Measurements from ENCODE around the gene ALX4. TPM values are rescaled to one million over a fixed set of nuclear protein-coding genes. Genes with fewer than 3 reads are reported as not detected.

The ALX4 gene
- polyA plus RNA-seq, 3 donors = not detected

- Histone ChIP-seq H3K9me3 (replicated peaks in 1 of 2; ENCODE audit: control insufficient read depth in 1 of 2, insufficient read depth in 1 of 2, low read length in 2 of 2) (no peaks in the 10 kb centered on the region), H3K9ac (ENCODE audit: insufficient read depth, low read length, poor library complexity, severe bottlenecking) (no peak overlapping the region), H3K4me2 (replicated peaks; ENCODE audit: extremely low read depth, low read length, poor library complexity, severe bottlenecking) (no peak overlapping the region), H3K27ac (ENCODE audit: low read depth in 1 of 2, low read length in 2 of 2) (no peak overlapping the region), H3K4me1 (ENCODE audit: control insufficient read depth in 1 of 2, insufficient read depth in 2 of 2, low read length in 2 of 2) (no peaks in the 10 kb centered on the region), H2AFZ (ENCODE audit: insufficient read depth, low read depth, low read length, poor library complexity, severe bottlenecking) (no peak overlapping the region), H3K79me2 (ENCODE audit: insufficient read depth, low read length) (no peaks in the 10 kb centered on the region), H4K20me1 (ENCODE audit: insufficient read depth, low read length) (no peaks in the 10 kb centered on the region), H3K36me3 (replicated peaks in 1 of 2; ENCODE audit: control insufficient read depth in 1 of 2, insufficient read depth in 2 of 2, low read length in 2 of 2) (no peaks in the 10 kb centered on the region), H3K4me3 (replicated peaks in 1 of 3; ENCODE audit: low read depth in 2 of 3, low read length in 3 of 3) (no peak overlapping the region), H3K27me3 (ENCODE audit: control insufficient read depth in 2 of 2, insufficient read depth in 2 of 2, low read length in 2 of 2) (peaks cover 29 to 54% of the 10 kb centered on the region in 2 donors)
- H3K36me3 Mint-ChIP-seq = no peaks in the 10 kb centered on the region
- WGBS (ENCODE audit: insufficient coverage) = 14% methylated on average over 6 of the region's 12 CpGs
- DNase-seq = no peak
- H3K4me1 Mint-ChIP-seq = no peaks in the 10 kb centered on the region
- H3K27ac Mint-ChIP-seq = no peak overlapping the region
- H3K27me3 Mint-ChIP-seq (ENCODE audit: low read depth in 3 of 3) = peaks cover 51 to 74% (median 63%) of the 10 kb centered on the region in 3 donors
- intact Hi-C loops (cut with micrococcal nuclease) = no loop called here
- TF ChIP-seq, protein P1, sequence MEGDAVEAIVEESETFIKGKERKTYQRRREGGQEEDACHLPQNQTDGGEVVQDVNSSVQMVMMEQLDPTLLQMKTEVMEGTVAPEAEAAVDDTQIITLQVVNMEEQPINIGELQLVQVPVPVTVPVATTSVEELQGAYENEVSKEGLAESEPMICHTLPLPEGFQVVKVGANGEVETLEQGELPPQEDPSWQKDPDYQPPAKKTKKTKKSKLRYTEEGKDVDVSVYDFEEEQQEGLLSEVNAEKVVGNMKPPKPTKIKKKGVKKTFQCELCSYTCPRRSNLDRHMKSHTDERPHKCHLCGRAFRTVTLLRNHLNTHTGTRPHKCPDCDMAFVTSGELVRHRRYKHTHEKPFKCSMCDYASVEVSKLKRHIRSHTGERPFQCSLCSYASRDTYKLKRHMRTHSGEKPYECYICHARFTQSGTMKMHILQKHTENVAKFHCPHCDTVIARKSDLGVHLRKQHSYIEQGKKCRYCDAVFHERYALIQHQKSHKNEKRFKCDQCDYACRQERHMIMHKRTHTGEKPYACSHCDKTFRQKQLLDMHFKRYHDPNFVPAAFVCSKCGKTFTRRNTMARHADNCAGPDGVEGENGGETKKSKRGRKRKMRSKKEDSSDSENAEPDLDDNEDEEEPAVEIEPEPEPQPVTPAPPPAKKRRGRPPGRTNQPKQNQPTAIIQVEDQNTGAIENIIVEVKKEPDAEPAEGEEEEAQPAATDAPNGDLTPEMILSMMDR (IDR thresholded peaks at IDR 0.05) = no peak
- H3K4me3 Mint-ChIP-seq = peak overlapping the region in 1 of 2 donors; percentile 67
- H3K9me3 Mint-ChIP-seq = peaks cover 0 to 2% (median 0%) of the 10 kb centered on the region in 7 donors
Observed at GRCh38 chr11:44335052-44335760, 25.3 kb upstream of the ALX4 start.

GRCh38 chr11:44334356-44335004 lies 24.5 kb upstream of the ALX4 start:
- peaks cover 0 to 2% (median 0%) of the 10 kb centered on the region in 7 donors for H3K9me3 Mint-ChIP-seq
- intact Hi-C loops (cut with micrococcal nuclease) = no loop called here
- no peak overlapping the region for H2AFZ ChIP-seq (ENCODE audit: insufficient read depth, low read depth, low read length, poor library complexity, severe bottlenecking)
- no peak overlapping the region for H3K4me2 ChIP-seq (replicated peaks; ENCODE audit: extremely low read depth, low read length, poor library complexity, severe bottlenecking)
- TF ChIP-seq, protein P1 (IDR thresholded peaks at IDR 0.05) = no peak
- no peaks in the 10 kb centered on the region for H3K36me3 Mint-ChIP-seq
- no peak overlapping the region for H3K27ac ChIP-seq (ENCODE audit: low read depth in 1 of 2, low read length in 2 of 2)
- no peak overlapping the region for H3K4me3 ChIP-seq (replicated peaks in 1 of 3; ENCODE audit: low read depth in 2 of 3, low read length in 3 of 3)
- WGBS (ENCODE audit: insufficient coverage) = 48% methylated on average over 6 of the region's 7 CpGs
- no peaks in the 10 kb centered on the region for H3K79me2 ChIP-seq (ENCODE audit: insufficient read depth, low read length)
- no peak overlapping the region for H3K27ac Mint-ChIP-seq
- no peaks in the 10 kb centered on the region for H3K9me3 ChIP-seq (replicated peaks in 1 of 2; ENCODE audit: control insufficient read depth in 1 of 2, insufficient read depth in 1 of 2, low read length in 2 of 2)
- H3K4me1 ChIP-seq (ENCODE audit: control insufficient read depth in 1 of 2, insufficient read depth in 2 of 2, low read length in 2 of 2) = no peaks in the 10 kb centered on the region
- H3K4me1 Mint-ChIP-seq = no peaks in the 10 kb centered on the region
- peaks cover 29 to 56% of the 10 kb centered on the region in 2 donors for H3K27me3 ChIP-seq (ENCODE audit: control insufficient read depth in 2 of 2, insufficient read depth in 2 of 2, low read length in 2 of 2)
- peaks cover 43 to 73% (median 63%) of the 10 kb centered on the region in 3 donors for H3K27me3 Mint-ChIP-seq (ENCODE audit: low read depth in 3 of 3)
- H4K20me1 ChIP-seq (ENCODE audit: insufficient read depth, low read length) = no peaks in the 10 kb centered on the region
- no peak for DNase-seq
- no peaks in the 10 kb centered on the region for H3K36me3 ChIP-seq (replicated peaks in 1 of 2; ENCODE audit: control insufficient read depth in 1 of 2, insufficient read depth in 2 of 2, low read length in 2 of 2)
- peak overlapping the region in 1 of 2 donors; percentile 31 for H3K4me3 Mint-ChIP-seq
- no peak overlapping the region for H3K9ac ChIP-seq (ENCODE audit: insufficient read depth, low read length, poor library complexity, severe bottlenecking)

Measured in CD14-positive monocyte (primary cell).